IPS-15b (cell line): Measurements from ENCODE around the gene MAGEB3.
"Not testable (repeated sequence)": the region's sequence is repeated elsewhere in the genome, so short reads cannot be mapped to it uniquely, and the experiment has no call there.

Experiments used
- H3K27me3 ChIP-seq: one replicate; pipeline ENCODE4 v1.6.1; 2013; ENCODE audit warnings: low read length; ENCODE audit not compliant: control insufficient read depth, insufficient read depth
- H3K36me3 ChIP-seq: one replicate; pipeline ENCODE4 v1.6.1; 2013; ENCODE audit warnings: low read length; ENCODE audit not compliant: control insufficient read depth, insufficient read depth
- H3K4me1 ChIP-seq: one replicate; pipeline ENCODE4 v1.6.1; 2013; ENCODE audit warnings: mild to moderate bottlenecking, low read length; ENCODE audit not compliant: control insufficient read depth, insufficient read depth
- H3K4me3 ChIP-seq: one replicate; pipeline ENCODE4 v1.5.1; 2013; ENCODE audit warnings: low read depth, low read length
- H3K9ac ChIP-seq: one replicate; pipeline ENCODE4 v1.6.1; 2013; ENCODE audit warnings: low read depth, mild to moderate bottlenecking, low read length
- H3K9me3 ChIP-seq: one replicate; pipeline ENCODE4 v1.6.1; 2013; ENCODE audit warnings: mild to moderate bottlenecking, low read length; ENCODE audit not compliant: control insufficient read depth, insufficient read depth

Gene MAGEB3, protein sequence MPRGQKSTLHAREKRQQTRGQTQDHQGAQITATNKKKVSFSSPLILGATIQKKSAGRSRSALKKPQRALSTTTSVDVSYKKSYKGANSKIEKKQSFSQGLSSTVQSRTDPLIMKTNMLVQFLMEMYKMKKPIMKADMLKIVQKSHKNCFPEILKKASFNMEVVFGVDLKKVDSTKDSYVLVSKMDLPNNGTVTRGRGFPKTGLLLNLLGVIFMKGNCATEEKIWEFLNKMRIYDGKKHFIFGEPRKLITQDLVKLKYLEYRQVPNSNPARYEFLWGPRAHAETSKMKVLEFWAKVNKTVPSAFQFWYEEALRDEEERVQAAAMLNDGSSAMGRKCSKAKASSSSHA

GRCh38 chrX:30230395-30230794, at the start of gene MAGEB3:
Gene MAGEB3 (plus strand): TSS chrX:30230657. CDS start chrX:30235925, 5,268 bp downstream.
- no peak within 1 kb of the TSS for H3K4me3 ChIP-seq
- no peak within 1 kb of the TSS for H3K9ac ChIP-seq
- H3K36me3 ChIP-seq = no peaks in the 10 kb centered on the region
- no peaks in the 10 kb centered on the region for H3K27me3 ChIP-seq
- H3K4me1 ChIP-seq = peaks cover 19% of the 10 kb centered on the region
- no peaks in the 10 kb centered on the region for H3K9me3 ChIP-seq

- H3K27me3 ChIP-seq = no peaks in the 10 kb centered on the region
- H3K9ac ChIP-seq = no peak overlapping the region
- H3K36me3 ChIP-seq = no peaks in the 10 kb centered on the region
- no peaks in the 10 kb centered on the region for H3K9me3 ChIP-seq
- peaks cover 2% of the 10 kb centered on the region for H3K4me1 ChIP-seq
- no peak overlapping the region for H3K4me3 ChIP-seq
Measured at GRCh38 chrX:30181353-30181752, 49.1 kb upstream of the MAGEB3 start.

DNA sequence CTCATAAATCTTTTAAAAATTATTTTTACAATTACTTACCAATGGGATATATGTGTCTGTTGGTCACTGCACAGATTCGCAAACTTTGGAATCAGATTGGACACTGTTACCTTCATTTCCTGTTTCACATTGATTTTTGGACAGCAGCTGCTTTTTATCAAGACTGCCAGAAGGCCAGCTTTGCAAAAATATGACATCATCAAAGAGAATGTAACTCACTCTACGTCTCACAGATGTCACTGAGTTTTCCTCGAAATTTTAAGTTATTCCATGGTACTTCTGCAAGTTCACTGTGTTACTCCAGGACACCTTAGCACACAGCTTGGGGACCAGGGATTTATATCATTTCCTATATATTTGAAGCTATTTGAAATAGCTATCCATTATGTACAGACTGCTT, 46.9 kb upstream of the MAGEB3 start:
- H3K36me3 ChIP-seq = no peaks in the 10 kb centered on the region
- no peak overlapping the region for H3K9ac ChIP-seq
- H3K4me1 ChIP-seq = peaks cover 2% of the 10 kb centered on the region
- H3K9me3 ChIP-seq = no peaks in the 10 kb centered on the region
- H3K4me3 ChIP-seq = no peak overlapping the region
- H3K27me3 ChIP-seq = no peaks in the 10 kb centered on the region

- Histone ChIP-seq H3K4me1 (no peaks in the 10 kb centered on the region), H3K9ac (no peak overlapping the region), H3K4me3 (no peak overlapping the region), H3K27me3 (no peaks in the 10 kb centered on the region), H3K36me3 (no peaks in the 10 kb centered on the region), H3K9me3 (no peaks in the 10 kb centered on the region)
Measured at GRCh38 chrX:30190426-30190825, 40.0 kb upstream of the MAGEB3 start.

DNA sequence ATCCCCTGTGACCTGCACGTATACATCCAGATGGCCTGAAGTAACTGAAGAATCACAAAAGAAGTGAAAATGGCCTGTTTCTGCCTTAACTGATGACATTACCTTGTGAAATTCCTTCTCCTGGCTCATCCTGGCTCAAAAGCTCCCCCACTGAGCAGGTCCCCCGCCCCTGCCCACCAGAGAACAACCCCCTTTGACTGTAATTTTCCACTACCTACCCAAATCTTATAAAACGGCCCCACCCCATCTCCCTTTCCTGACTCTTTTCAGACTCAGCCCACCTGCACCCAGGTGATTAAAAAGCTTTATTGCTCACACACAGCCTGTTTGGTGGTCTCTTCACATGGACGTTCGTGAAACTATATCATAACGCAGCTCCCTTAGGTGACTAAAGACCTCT, 36.5 kb upstream of the MAGEB3 start:
- H3K36me3 ChIP-seq, H3K4me3 ChIP-seq, H3K27me3 ChIP-seq, H3K9ac ChIP-seq, H3K4me1 ChIP-seq, H3K9me3 ChIP-seq: not testable (repeated sequence)

DNA sequence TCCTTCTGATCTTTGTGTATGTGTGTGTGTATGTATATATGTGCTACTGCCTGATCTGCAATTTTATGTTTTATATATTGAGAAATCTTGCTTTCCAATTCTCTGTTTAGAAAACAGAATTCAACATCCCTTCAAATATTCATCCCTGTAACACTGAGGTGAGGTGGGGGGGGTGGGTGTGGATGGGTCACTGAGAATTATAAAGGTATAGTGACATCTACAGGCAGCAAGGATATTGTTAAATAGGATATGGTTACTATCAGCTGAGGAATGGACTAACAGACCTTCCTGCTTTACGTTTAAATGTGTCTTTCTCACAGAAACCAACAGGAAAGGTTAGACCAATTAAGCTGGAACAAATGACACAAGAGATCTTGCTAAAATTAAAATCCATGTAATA, 34.1 kb upstream of the MAGEB3 start:
- H3K9me3 ChIP-seq = no peaks in the 10 kb centered on the region
- no peak overlapping the region for H3K4me3 ChIP-seq
- peaks cover 9% of the 10 kb centered on the region for H3K4me1 ChIP-seq
- no peak overlapping the region for H3K9ac ChIP-seq
- no peaks in the 10 kb centered on the region for H3K27me3 ChIP-seq
- no peaks in the 10 kb centered on the region for H3K36me3 ChIP-seq

DNA sequence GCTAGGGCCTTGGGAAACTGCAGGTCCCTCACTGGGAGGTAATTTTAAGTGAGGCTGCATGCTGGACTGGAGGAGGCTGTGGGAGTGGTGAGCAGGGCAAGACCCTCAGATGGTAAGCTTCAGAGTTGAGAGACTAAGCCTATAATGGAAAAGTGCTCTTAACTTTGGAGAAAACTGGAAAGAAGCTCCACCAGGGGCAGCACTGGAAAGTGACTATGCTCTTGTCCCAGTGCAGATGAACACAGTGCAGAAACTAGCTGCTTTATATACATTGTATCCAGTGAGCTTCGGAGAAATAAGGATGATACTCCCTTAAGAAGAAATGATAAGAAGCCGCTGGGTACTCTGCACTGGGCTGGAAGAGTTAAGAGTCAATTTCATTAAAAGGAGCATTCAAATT, 18.3 kb upstream of the MAGEB3 start:
- no peak overlapping the region for H3K4me3 ChIP-seq
- no peak overlapping the region for H3K9ac ChIP-seq
- no peaks in the 10 kb centered on the region for H3K27me3 ChIP-seq
- no peaks in the 10 kb centered on the region for H3K36me3 ChIP-seq
- H3K9me3 ChIP-seq = no peaks in the 10 kb centered on the region
- no peaks in the 10 kb centered on the region for H3K4me1 ChIP-seq

GRCh38 chrX:30215357-30215843, 15.1 kb upstream of the MAGEB3 start, which contains the start of gene MAGEB2:
Gene MAGEB2 (plus strand): TSS chrX:30215563. CDS start chrX:30218581, 3,018 bp downstream.
- H3K4me1 ChIP-seq = peaks cover 15% of the 10 kb centered on the region
- no peak within 1 kb of the TSS for H3K9ac ChIP-seq
- H3K4me3 ChIP-seq = no peak within 1 kb of the TSS
- no peaks in the 10 kb centered on the region for H3K27me3 ChIP-seq
- H3K9me3 ChIP-seq = no peaks in the 10 kb centered on the region
- no peaks in the 10 kb centered on the region for H3K36me3 ChIP-seq

GRCh38 chrX:30217465-30217864, 13.0 kb upstream of the MAGEB3 start:
- Histone ChIP-seq H3K9ac (no peak overlapping the region), H3K4me3 (no peak overlapping the region), H3K9me3 (no peaks in the 10 kb centered on the region)

DNA sequence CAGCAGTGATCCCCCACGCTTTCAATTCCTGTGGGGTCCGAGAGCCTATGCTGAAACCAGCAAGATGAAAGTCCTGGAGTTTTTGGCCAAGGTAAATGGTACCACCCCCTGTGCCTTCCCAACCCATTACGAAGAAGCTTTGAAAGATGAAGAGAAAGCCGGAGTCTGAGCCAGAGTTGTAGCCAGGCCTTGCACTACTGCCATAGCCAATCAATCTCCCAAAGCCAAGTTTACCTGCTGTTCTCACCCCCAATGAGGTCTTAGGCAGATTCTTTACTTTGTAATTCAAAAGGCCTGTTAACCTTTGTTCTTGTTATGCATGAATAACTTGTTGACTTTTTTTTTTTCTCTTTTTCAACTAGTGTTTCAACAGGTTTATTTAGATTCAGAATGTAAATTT, 11.1 kb upstream of the MAGEB3 start:
- Histone ChIP-seq H3K4me1 (peaks cover 15% of the 10 kb centered on the region), H3K9me3 (no peaks in the 10 kb centered on the region), H3K36me3 (no peaks in the 10 kb centered on the region), H3K4me3 (no peak overlapping the region), H3K9ac (no peak overlapping the region), H3K27me3 (no peaks in the 10 kb centered on the region)

More at GRCh38 chrX:30217465-30217864, 13.0 kb upstream of the MAGEB3 start:
- no peaks in the 10 kb centered on the region for H3K36me3 ChIP-seq
- H3K27me3 ChIP-seq = no peaks in the 10 kb centered on the region
- peaks cover 15% of the 10 kb centered on the region for H3K4me1 ChIP-seq

DNA sequence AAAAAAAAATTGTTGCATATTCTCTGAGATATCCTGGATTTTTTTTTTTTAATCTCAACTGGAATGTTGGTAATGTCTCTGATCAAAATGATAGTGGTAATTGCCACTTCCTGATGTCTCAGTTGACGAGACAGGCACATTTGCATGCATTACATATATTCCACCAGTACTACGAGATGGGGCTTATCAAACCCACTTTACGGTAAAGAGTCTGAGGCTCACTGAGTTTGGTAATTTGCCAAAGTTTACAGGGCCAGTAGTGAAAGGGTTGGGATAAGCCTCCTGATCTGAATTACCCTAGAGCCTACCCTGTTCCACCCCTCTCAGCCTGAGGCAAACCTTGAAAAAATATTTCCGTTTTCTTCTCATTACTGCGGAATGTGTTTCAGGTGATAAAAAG, 9.8 kb upstream of the MAGEB3 start:
- H3K4me1 ChIP-seq = peaks cover 15% of the 10 kb centered on the region
- no peaks in the 10 kb centered on the region for H3K36me3 ChIP-seq
- no peaks in the 10 kb centered on the region for H3K27me3 ChIP-seq
- no peak overlapping the region for H3K9ac ChIP-seq
- no peak overlapping the region for H3K4me3 ChIP-seq
- H3K9me3 ChIP-seq = no peaks in the 10 kb centered on the region

DNA sequence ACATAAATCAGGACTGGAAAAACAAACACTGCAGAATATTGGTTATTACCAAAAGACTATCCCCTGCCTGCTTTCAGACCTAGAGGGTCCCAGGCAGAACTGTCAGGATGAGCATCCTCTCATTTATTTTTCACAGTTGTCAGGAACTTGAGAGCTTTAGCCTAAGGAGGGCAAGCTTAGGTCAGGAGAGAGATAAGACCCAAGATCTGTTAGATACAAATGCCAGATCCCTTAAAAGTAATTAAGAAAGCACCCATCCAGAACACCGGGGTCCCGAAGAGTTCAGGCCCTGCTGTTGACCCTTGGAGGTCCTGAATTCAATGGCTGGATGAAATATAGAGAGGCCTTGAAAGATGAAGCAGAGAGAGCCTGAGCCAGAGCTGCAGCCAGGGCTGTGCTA, 5.9 kb upstream of the MAGEB3 start:
- H3K36me3 ChIP-seq = no peaks in the 10 kb centered on the region

More for the DNA sequence above, 5.9 kb upstream of the MAGEB3 start:
- Histone ChIP-seq H3K9ac (no peak overlapping the region), H3K4me3 (no peak overlapping the region), H3K9me3 (no peaks in the 10 kb centered on the region), H3K4me1 (peaks cover 24% of the 10 kb centered on the region), H3K27me3 (no peaks in the 10 kb centered on the region)
